Gastrocnemius medialis (tissue), 4 donors: ENCODE measurements around the gene CNIH4.

ENCODE experiments used
- CTCF ChIP-seq, 5 experiments: fragments of 450-650 bp in 3 of 5; fragments of 200-600 bp in 2 of 5; sonication (generic) in 2 of 5; IDR thresholded peaks in 4 of 5; conservative IDR thresholded peaks in 1 of 5; 1 replicate in 4 of 5; 2 replicates in 1 of 5; pipeline ENCODE4 v1.5.1; 2016 to 2019; ENCODE audit warnings: antibody characterized with exemption in 5 of 5, mild to moderate bottlenecking in 3 of 5, moderate library complexity in 3 of 5
- POLR2A ChIP-seq, 2 donors: fragments of 450-650 bp; IDR thresholded peaks; one replicate each; pipeline ENCODE4 v1.6.1; 2017; ENCODE audit warnings: antibody characterized with exemption in 2 of 2, mild to moderate bottlenecking in 2 of 2, moderate library complexity in 2 of 2

- TF ChIP-seq CTCF (IDR thresholded peaks at IDR 0.05 in 4 of 5, conservative IDR thresholded peaks at IDR 0.05 in 1 of 5) = no peak
- TF ChIP-seq POLR2A (IDR thresholded peaks at IDR 0.05) = no peak
Measured at GRCh38 chr1:224390517-224390916, 33.8 kb downstream of the CNIH4 start.
